Lower leg skin (tissue), 3 donors: Measurements from ENCODE around the gene SH2D7.

Experiments
- POLR2A ChIP-seq, 2 donors: fragments of 450-650 bp; IDR thresholded peaks; one replicate each; pipeline ENCODE4 v1.6.1; 2016 to 2017; ENCODE audit warnings: antibody characterized with exemption in 2 of 2, mild to moderate bottlenecking in 1 of 2, moderate library complexity in 1 of 2
- TF ChIP-seq, protein P1 (sequence below), 3 donors: fragments of 450-650 bp; IDR thresholded peaks; one replicate each; pipeline ENCODE4 v1.5.1; 2016; ENCODE audit warnings: antibody characterized with exemption in 3 of 3, mild to moderate bottlenecking in 3 of 3, moderate library complexity in 2 of 3

DNA sequence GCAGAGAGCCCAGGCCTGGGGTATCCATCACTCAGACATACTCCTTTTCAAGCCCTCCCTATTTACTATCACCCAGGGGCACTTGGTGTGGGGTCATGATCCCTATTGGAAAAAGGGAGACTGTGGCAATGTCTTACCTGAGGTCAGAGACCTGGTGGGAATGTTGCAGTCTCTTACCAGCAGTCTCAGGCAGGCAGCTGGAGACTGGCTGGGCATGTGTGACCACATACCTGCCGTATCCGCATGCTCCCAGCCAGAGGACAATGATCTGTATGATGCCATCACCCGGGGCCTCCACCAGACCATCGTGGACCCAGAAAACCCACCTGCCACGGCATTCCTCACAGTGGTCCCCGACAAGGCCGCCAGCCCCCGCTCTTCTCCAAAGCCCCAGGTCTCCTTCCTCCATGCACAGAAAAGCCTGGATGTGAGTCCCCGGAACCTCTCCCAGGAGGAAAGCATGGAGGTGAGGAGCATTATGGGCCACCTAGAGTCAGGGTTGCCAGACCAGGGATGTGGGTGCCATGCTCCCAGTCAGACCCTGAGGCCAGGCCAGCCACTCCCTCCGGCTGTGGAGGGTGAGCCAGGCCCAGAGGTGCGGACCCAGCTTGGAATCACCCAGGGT, 5.9 kb downstream of the SH2D7 start:
- TF ChIP-seq, protein P1, sequence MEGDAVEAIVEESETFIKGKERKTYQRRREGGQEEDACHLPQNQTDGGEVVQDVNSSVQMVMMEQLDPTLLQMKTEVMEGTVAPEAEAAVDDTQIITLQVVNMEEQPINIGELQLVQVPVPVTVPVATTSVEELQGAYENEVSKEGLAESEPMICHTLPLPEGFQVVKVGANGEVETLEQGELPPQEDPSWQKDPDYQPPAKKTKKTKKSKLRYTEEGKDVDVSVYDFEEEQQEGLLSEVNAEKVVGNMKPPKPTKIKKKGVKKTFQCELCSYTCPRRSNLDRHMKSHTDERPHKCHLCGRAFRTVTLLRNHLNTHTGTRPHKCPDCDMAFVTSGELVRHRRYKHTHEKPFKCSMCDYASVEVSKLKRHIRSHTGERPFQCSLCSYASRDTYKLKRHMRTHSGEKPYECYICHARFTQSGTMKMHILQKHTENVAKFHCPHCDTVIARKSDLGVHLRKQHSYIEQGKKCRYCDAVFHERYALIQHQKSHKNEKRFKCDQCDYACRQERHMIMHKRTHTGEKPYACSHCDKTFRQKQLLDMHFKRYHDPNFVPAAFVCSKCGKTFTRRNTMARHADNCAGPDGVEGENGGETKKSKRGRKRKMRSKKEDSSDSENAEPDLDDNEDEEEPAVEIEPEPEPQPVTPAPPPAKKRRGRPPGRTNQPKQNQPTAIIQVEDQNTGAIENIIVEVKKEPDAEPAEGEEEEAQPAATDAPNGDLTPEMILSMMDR (IDR thresholded peaks at IDR 0.05), result no peak
- no peak for TF ChIP-seq POLR2A (IDR thresholded peaks at IDR 0.05)
